NCI-H2196 treated with DMSO at 0.1 percent for 48 hours (cell line): ENCODE results near the gene DCDC2B.
"Not testable (repeated sequence)": the region's sequence is repeated elsewhere in the genome, so short reads cannot be mapped to it uniquely, and the experiment has no call there.

Experiments used
- DNase-seq: peaks from one replicate; lab custom pipeline; 2025; ENCODE audit not compliant: unreplicated experiment; lab: John Stamatoyannopoulos, UW

The DCDC2B gene

GRCh38 chr1:32208891-32209328 is at the start of gene DCDC2B:
TSS of gene DCDC2B (plus strand) at chr1:32209089. CDS start at chr1:32209094, 5 bp downstream.
- peak; percentile 91 for DNase-seq

GRCh38 chr1:32159189-32159588 is 49.7 kb upstream of the DCDC2B start:
- no peak for DNase-seq

GRCh38 chr1:32163405-32163804 is 45.5 kb upstream of the DCDC2B start:
- DNase-seq: no peak

GRCh38 chr1:32165633-32166032 is 43.3 kb upstream of the DCDC2B start:
- DNase-seq: not testable (repeated sequence)

- DNase-seq: no peak
These were observed 37.9 kb upstream of the DCDC2B start for GRCh38 chr1:32170991-32171390.

GRCh38 chr1:32172621-32173245 is 36.2 kb upstream of the DCDC2B start:
- DNase-seq: no peak

GRCh38 chr1:32178380-32179192 is 30.3 kb upstream of the DCDC2B start:
- no peak for DNase-seq

GRCh38 chr1:32179193-32179442 is 29.8 kb upstream of the DCDC2B start:
- DNase-seq: no peak

- DNase-seq: peak; percentile 90
These were observed 29.3 kb upstream of the DCDC2B start, which contains the start of gene TXLNA for GRCh38 chr1:32179443-32180185. TSS of gene TXLNA (plus strand) at chr1:32179675. CDS start at chr1:32180346, 671 bp downstream.

GRCh38 chr1:32180186-32181060 is 28.5 kb upstream of the DCDC2B start:
- no peak for DNase-seq

GRCh38 chr1:32181065-32181464 is 27.8 kb upstream of the DCDC2B start:
- no peak for DNase-seq

GRCh38 chr1:32181563-32181962 is 27.3 kb upstream of the DCDC2B start:
- no peak for DNase-seq

GRCh38 chr1:32182060-32182459 is 26.8 kb upstream of the DCDC2B start:
- no peak for DNase-seq

- DNase-seq: no peak
These were observed 24.2 kb upstream of the DCDC2B start for GRCh38 chr1:32184650-32185049.

- no peak for DNase-seq
These were observed 22.8 kb upstream of the DCDC2B start for GRCh38 chr1:32186077-32186476.

GRCh38 chr1:32186491-32186890 is 22.4 kb upstream of the DCDC2B start:
- DNase-seq: no peak

- DNase-seq: no peak
These were observed 21.0 kb upstream of the DCDC2B start for GRCh38 chr1:32187850-32188249.

GRCh38 chr1:32192220-32192948 is 16.5 kb upstream of the DCDC2B start:
- DNase-seq: no peak

- DNase-seq: no peak
These were observed 13.9 kb upstream of the DCDC2B start for GRCh38 chr1:32194984-32195383.

- no peak for DNase-seq
These were observed 13.4 kb upstream of the DCDC2B start for GRCh38 chr1:32195531-32195930.
